ENCODE data around the gene ARHGEF28. TPM values are rescaled to one million over a fixed set of nuclear protein-coding genes. Genes with fewer than 3 reads are reported as not detected.

ARHGEF28 gene
- total and polyA plus RNA-seq, 2 donors (not counting 1 experiment from before 2014, with no cell fraction given), result not detected

DNA sequence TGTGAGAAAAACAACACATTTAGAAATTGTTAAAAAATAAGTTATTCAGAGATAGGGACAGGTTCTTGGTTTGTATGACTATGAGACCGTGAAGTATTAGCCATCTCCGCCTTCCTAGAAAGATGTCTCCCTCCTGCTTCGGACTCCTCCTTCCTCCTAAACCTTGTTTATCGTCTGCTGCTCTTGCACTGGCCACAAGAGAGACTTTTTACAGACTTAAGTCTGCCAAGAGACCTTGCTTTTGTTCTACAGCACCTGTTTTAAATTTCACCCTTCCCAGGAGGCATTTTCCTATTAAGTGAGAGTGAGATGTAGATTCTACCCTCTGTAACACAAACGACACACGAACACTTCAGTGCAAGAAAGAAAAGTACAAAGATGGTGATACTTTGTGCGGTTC lies 274.6 kb downstream of the ARHGEF28 start:
- Histone ChIP-seq H3K9me3 (ENCODE audit: control extremely low read depth in 1 of 3, control insufficient read depth in 2 of 3, insufficient read depth in 1 of 3, low read length in 2 of 3) (no peaks in the 10 kb centered on the region), H3K9ac (ENCODE audit: low read length) (no peak overlapping the region), H3K79me2 (ENCODE audit: control insufficient read depth, insufficient read depth, low read length) (no peaks in the 10 kb centered on the region), H4K20me1 (ENCODE audit: control insufficient read depth, insufficient read depth, low read length, poor library complexity, severe bottlenecking) (no peaks in the 10 kb centered on the region), H2AFZ (ENCODE audit: insufficient read depth, low read depth, low read length, poor library complexity, severe bottlenecking) (no peak overlapping the region), H3K4me2 (replicated peaks; ENCODE audit: low read depth, low read length, poor library complexity, severe bottlenecking) (no peak overlapping the region), H3K4me1 (ENCODE audit: control insufficient read depth in 2 of 2, insufficient read depth in 2 of 2, low read length in 2 of 2) (no peaks in the 10 kb centered on the region), H3K36me3 (replicated peaks in 1 of 2; ENCODE audit: control extremely low read depth in 1 of 2, control insufficient read depth in 1 of 2, extremely low read depth in 1 of 2, insufficient read depth in 2 of 2, low read length in 1 of 2) (no peaks in the 10 kb centered on the region), H3K27ac (ENCODE audit: low read length in 2 of 2) (no peak overlapping the region), H3K4me3 (ENCODE audit: control extremely low read depth in 1 of 5, extremely low read depth in 1 of 5, insufficient read depth in 1 of 5, low read depth in 2 of 5, low read length in 4 of 5) (no peak overlapping the region), H3K27me3 (replicated peaks in 1 of 4; ENCODE audit: control extremely low read depth in 1 of 4, control insufficient read depth in 3 of 4, insufficient read depth in 4 of 4, low read length in 3 of 4) (peaks cover 0 to 5% (median 2%) of the 10 kb centered on the region in 4 experiments)
- TF ChIP-seq, protein P1, sequence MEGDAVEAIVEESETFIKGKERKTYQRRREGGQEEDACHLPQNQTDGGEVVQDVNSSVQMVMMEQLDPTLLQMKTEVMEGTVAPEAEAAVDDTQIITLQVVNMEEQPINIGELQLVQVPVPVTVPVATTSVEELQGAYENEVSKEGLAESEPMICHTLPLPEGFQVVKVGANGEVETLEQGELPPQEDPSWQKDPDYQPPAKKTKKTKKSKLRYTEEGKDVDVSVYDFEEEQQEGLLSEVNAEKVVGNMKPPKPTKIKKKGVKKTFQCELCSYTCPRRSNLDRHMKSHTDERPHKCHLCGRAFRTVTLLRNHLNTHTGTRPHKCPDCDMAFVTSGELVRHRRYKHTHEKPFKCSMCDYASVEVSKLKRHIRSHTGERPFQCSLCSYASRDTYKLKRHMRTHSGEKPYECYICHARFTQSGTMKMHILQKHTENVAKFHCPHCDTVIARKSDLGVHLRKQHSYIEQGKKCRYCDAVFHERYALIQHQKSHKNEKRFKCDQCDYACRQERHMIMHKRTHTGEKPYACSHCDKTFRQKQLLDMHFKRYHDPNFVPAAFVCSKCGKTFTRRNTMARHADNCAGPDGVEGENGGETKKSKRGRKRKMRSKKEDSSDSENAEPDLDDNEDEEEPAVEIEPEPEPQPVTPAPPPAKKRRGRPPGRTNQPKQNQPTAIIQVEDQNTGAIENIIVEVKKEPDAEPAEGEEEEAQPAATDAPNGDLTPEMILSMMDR (IDR thresholded peaks at IDR 0.05), result no peak
- no peak for TF ChIP-seq EZH2 (IDR thresholded peaks at IDR 0.05; ENCODE audit: borderline replicate concordance, insufficient read depth, low read depth, low read length, poor library complexity, severe bottlenecking)
- ATAC-seq (ENCODE audit: low read depth) (no peak), DNase-seq (no peak)
- no peaks in the 10 kb centered on the region for H3K4me1 Mint-ChIP-seq
- no peak overlapping the region for H3K4me3 Mint-ChIP-seq
- H3K27me3 Mint-ChIP-seq, result peaks cover 44% of the 10 kb centered on the region
- intact Hi-C loops (cut with micrococcal nuclease), result loop anchor here (5.0 to 10.0 kb wide), 4 partner anchors 306 to 1782 kb away; no protein-coding TSS in a partner anchor
- H3K9me3 Mint-ChIP-seq (ENCODE audit: insufficient read depth), result no peaks in the 10 kb centered on the region
- CTCF ChIA-PET, result no interaction called here
- no peak overlapping the region for H3K27ac Mint-ChIP-seq
- POLR2A ChIA-PET, result no interaction called here
- WGBS (ENCODE audit: insufficient coverage), result 100% methylated on average over 1 of the region's 7 CpGs

DNA sequence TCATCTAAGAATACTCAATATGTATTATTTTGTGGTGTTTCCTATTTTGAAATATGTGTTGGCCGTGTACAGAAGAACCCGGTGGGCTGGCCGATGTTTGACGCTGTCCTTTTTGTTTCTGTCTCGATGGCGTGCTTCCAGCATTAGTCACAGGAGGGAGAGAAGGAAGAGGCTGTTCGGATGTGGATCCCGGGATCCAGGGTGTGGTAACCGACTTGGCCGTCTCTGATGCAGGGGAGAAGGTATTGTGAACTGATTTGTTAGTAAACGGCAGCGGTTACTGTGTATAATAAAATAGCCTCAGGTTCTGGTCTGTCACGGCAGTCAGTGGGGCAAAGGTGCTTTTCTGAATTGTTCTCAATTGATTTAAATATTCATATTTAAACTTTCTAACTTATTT lies 275.0 kb downstream of the ARHGEF28 start:
- Histone ChIP-seq H3K27ac (ENCODE audit: low read length in 2 of 2) (no peak overlapping the region), H3K79me2 (ENCODE audit: control insufficient read depth, insufficient read depth, low read length) (no peaks in the 10 kb centered on the region), H3K4me2 (replicated peaks; ENCODE audit: low read depth, low read length, poor library complexity, severe bottlenecking) (no peak overlapping the region), H3K9me3 (ENCODE audit: control extremely low read depth in 1 of 3, control insufficient read depth in 2 of 3, insufficient read depth in 1 of 3, low read length in 2 of 3) (no peaks in the 10 kb centered on the region), H3K4me1 (ENCODE audit: control insufficient read depth in 2 of 2, insufficient read depth in 2 of 2, low read length in 2 of 2) (no peaks in the 10 kb centered on the region), H3K9ac (ENCODE audit: low read length) (no peak overlapping the region), H3K36me3 (replicated peaks in 1 of 2; ENCODE audit: control extremely low read depth in 1 of 2, control insufficient read depth in 1 of 2, extremely low read depth in 1 of 2, insufficient read depth in 2 of 2, low read length in 1 of 2) (no peaks in the 10 kb centered on the region), H3K27me3 (replicated peaks in 1 of 4; ENCODE audit: control extremely low read depth in 1 of 4, control insufficient read depth in 3 of 4, insufficient read depth in 4 of 4, low read length in 3 of 4) (peaks cover 0 to 5% (median 0%) of the 10 kb centered on the region in 4 experiments), H4K20me1 (ENCODE audit: control insufficient read depth, insufficient read depth, low read length, poor library complexity, severe bottlenecking) (no peaks in the 10 kb centered on the region), H3K4me3 (ENCODE audit: control extremely low read depth in 1 of 5, extremely low read depth in 1 of 5, insufficient read depth in 1 of 5, low read depth in 2 of 5, low read length in 4 of 5) (no peak overlapping the region), H2AFZ (ENCODE audit: insufficient read depth, low read depth, low read length, poor library complexity, severe bottlenecking) (no peak overlapping the region)
- Mint-ChIP-seq H3K27me3 (peaks cover 44% of the 10 kb centered on the region), H3K9me3 (ENCODE audit: insufficient read depth) (no peaks in the 10 kb centered on the region), H3K4me1 (no peaks in the 10 kb centered on the region), H3K27ac (no peak overlapping the region), H3K4me3 (no peak overlapping the region)
- DNase-seq (no peak), ATAC-seq (ENCODE audit: low read depth) (no peak)
- POLR2A ChIA-PET, result no interaction called here
- WGBS (ENCODE audit: insufficient coverage), result 91% methylated on average over 6 of the region's 13 CpGs
- TF ChIP-seq, protein P1 (IDR thresholded peaks at IDR 0.05), result no peak
- TF ChIP-seq EZH2 (IDR thresholded peaks at IDR 0.05; ENCODE audit: borderline replicate concordance, insufficient read depth, low read depth, low read length, poor library complexity, severe bottlenecking), result no peak
- CTCF ChIA-PET, result interaction anchor here (3.7 kb wide), 1 partner anchor 748 kb away, joined by 67 read pairs; no protein-coding TSS in a partner anchor
- intact Hi-C loops (cut with micrococcal nuclease), result loop anchor here (5.0 to 10.0 kb wide), 4 partner anchors 306 to 1781 kb away; no protein-coding TSS in a partner anchor

Measured in B cell (primary cell).